EH (cell line): ENCODE measurements around the gene FADD.

Experiments
- DNase-seq: peaks from one replicate; pipeline ENCODE4 v3.0.0-alpha.2; 2015; ENCODE audit warnings: low read depth

The FADD gene, protein sequence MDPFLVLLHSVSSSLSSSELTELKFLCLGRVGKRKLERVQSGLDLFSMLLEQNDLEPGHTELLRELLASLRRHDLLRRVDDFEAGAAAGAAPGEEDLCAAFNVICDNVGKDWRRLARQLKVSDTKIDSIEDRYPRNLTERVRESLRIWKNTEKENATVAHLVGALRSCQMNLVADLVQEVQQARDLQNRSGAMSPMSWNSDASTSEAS

DNA sequence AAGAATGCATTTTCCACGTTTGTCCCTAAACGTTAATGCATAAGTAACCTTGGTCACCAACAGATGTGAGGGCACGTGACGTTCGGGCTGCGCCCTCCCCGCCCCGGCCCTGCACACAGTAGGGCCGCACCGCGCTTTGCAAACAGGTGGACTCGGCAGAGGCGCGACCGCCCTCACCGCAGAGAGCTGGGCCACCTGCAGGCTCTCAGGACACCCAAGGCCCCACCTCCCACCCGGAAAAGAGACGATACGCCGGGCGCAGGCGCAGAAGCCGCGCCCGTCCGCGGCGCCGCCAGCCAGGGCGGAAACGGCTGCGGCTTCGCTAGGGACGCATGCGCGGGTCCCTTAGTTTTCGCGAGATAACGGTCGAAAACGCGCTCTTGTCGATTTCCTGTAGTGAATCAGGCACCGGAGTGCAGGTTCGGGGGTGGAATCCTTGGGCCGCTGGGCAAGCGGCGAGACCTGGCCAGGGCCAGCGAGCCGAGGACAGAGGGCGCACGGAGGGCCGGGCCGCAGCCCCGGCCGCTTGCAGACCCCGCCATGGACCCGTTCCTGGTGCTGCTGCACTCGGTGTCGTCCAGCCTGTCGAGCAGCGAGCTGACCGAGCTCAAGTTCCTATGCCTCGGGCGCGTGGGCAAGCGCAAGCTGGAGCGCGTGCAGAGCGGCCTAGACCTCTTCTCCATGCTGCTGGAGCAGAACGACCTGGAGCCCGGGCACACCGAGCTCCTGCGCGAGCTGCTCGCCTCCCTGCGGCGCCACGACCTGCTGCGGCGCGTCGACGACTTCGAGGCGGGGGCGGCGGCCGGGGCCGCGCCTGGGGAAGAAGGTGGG lies at the start of gene FADD:
Gene FADD, plus strand, starts transcription at position 377 of the 831 bp plus-strand sequence. Its CDS starts 164 bp downstream, at position 541.
- peak; percentile 94 for DNase-seq

DNA sequence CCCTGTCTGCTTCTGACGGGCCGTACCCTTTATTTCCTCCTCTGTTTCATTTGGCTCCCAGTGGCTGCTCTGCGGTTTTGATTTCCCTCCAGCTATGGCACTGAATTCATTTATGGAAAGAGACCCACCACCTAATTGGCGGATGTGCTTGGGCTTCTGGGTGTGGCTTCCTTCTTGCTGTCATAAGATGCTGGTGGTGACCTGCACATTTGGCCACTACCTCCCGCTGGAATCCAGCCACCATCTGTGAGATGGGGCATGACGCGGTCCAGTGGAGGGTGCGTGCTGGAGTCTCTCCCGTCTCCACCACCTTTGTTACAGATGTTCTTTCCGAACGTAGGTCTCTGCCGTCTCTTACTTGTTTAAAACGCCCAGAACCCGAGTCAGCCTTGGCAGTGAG lies 47.7 kb upstream of the FADD start:
- DNase-seq, result no peak

DNA sequence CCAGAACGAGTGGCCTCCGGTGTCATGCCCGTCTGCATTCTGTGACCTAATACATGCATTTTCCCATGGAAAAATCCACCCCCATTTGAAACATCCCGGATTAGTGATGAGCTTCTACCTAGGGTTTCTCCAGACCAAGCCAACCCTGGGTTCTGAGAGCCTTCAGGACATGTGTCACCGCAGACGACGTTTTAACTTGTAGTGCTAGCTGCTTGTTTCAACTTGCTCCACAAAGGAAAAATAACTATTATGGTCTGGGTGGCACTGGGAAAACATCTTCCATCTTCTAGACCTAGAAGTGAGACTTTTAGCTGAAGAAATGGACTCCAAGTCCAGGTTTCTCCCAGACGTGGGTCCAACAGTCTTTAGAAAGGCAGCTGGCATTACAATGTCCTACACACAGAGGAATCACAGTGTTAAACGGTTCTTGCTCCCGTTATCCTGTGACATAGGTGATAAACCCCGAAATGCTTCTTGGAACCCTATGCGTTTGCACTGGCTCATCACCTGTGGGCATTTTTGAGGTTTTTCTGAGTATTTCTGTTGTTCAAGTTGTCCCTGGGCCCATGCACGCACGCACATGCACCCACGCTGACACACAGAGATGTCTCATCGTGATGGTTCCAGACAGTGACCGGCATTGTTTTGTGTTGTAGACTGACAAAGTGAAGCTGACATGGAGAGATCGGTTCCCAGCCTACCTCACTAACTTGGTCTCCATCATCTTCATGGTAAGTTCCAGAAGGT lies 46.6 kb upstream of the FADD start:
- no peak for DNase-seq

DNA sequence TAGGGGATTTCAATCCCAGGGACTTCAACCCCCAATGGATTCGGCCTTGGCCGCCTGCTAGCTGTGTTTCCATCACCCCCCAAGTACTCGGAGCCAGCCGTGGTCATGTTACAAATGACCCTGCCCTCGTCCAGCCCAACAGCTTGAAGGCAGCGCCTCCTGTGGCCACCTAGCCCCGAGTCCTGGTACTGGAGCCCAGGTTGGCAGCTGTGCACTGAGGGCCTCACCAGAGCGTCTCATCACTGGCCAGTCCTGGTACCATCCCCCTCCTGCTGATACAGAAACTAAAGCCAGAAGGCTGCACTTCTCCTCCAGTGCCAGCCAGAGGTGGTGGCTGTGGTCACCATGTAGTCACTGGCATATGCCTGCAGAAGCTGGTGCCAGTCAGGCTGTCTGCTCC lies 44.9 kb upstream of the FADD start:
- peak; percentile 20 for DNase-seq

DNA sequence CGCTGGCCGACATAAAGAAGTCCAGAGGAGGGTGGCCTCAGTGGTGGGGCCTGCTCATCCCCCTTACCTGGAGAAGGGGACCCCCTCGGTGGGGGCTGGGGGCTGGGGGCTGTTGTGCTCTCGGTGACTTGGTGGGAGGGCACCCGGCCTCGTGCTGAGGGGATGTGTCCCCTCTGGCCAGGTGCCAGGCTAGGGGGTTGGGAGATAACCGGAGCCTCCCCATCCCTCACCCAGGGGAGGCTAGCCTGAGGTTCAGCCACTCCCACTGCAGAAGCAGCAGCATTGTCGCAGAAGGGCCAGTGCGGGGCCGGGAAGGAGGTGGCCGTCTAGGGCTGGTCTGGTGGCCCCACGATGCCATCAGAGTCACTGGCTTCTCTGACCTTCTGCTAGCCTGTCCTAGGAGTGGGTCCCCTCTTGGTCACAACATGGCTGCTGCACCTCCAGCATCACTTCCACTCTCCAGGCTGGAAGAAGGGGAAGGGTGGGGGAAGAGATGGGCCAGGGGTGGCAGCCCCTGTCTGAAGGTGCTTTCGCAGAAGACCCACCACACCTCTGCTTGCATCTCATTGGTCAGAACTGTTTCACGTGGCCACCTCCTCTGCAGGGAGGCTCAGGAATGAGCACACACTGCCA lies 44.2 kb upstream of the FADD start:
- DNase-seq, result no peak

DNA sequence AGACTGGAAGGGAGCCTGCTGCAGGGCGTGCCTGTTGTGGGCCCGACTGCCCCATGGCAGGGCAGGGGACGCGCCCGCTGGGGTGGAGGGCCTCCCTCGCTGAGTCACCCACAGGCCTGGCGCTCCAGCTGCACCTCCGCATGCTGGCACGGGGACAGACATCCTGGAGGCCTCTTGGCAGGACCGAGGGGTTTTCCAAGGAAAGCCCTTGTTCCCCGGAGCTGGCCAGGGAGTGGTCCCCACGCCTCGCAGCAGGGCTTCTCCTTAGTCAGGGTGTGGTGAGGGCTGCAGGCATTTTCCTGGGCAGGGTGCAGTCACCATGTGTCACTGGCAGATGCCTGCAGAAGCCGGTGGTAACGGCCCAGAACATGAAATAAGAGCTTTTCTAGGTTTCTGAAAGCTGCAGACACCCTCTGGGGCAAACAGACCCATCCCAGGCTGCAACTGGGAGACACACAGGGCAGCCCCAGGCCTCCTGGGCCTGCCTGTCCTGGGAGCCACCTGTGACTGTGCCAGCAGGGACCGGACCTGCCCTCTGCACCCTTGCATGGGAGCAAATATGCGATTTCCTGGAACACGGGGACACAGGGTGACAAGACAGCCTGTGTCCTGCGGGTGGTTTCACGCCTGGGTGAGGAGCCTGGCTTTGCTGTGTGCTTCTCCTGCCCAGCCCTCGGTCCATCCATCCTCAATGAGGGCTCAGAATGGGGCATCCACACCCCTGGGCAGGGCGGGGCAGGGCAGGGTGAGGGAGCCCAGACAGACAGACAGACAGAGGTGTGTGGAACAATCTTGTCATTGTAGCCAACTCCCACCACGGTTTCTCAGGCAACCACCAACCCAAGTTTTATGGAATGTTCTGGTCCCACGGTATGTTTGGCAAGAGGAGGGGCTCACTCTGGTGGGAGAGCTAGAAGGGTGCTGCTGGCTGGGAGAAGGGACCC lies 43.2 kb upstream of the FADD start:
- peak; percentile 64 for DNase-seq

DNA sequence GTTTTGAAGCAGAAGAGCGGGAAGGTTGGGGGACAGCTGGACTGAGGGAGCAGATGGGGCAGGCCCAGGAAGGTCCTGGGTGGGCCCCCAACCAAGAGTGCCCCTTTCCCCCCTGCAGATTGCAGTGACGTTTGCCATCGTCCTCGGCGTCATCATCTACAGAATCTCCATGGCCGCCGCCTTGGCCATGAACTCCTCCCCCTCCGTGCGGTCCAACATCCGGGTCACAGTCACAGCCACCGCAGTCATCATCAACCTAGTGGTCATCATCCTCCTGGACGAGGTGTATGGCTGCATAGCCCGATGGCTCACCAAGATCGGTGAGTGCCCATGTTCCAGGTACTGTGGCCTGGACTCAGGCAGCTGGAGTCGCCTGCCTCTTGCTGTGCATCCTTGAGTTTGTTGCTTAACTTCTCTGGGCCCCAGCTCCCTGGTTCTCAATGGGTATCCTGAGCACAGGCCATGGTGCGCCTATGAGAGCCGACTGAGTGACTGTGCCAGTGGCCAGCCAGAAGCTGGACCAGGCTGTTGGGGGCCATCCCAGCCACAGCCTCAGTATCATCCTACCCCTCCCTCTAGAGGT lies 42.0 kb upstream of the FADD start:
- DNase-seq, result no peak

DNA sequence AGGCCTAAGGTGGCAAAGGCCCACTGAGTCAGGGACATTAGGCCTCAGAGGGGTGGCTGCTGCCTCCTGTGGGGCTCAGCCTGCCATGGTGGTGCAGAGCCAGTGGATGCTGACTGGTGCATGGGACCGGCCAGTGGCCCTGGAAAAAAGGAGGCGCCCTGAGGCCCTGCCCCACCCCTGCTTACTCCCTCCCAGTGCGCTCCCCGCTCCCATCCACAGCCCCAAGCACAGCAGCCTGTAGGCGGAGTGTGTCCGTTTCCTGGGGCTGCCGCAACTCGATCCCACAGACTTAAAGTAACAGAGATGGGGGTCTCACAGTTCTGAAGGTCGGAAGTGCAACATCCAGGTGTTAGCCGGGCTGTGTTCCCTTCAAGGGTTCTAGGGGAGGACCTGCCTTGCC lies 38.4 kb upstream of the FADD start:
- DNase-seq, result no peak

DNA sequence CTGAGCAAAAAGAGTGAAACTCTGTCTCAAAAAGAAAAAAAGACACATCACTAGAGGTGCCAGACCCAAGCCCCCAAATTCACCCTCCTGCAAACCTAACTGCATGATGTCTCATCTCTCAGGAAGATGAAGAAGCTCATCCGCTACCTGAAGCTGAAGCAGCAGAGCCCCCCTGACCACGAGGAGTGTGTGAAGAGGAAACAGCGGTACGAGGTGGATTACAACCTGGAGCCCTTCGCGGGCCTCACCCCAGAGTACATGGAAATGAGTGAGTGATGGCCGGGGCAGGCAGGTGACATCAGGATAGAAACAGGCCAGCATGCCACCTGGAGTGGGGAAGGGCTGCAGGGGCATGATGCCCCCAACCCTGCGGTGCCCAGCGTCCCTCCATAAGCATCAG lies 36.0 kb upstream of the FADD start:
- no peak for DNase-seq

DNA sequence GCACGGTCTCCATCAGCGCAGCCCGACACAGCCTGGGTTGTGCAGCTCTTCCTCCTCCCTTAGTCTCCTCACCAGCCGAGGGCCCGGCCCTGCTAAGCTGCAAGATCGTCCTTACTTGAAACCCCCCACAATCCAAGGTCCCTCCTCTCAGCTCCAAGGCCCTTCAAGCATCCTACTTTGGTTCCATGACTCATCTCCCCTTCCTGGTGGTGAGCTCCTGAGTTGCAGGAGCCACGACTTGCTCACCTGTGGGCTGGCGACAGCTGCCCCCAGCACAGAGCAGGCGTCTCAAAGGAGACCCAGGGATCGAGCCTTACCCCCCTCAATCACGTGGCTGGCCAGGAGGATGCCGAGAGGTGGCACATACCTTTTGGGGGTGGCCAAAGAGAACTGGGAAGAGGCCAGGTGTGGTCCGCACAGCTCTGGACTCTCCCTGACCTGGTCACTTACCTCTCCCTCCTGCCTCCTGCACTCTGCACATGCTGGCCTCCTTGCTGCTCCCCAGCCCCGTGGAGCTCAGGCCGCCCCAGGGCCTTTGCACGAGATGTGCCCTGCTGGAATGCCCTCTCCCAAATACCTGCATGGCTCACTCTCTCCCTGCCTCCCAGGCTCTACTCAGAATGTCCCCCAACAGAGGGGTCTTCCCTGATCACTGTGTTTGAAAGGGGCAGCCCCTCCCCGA lies 35.2 kb upstream of the FADD start:
- DNase-seq, result no peak

DNA sequence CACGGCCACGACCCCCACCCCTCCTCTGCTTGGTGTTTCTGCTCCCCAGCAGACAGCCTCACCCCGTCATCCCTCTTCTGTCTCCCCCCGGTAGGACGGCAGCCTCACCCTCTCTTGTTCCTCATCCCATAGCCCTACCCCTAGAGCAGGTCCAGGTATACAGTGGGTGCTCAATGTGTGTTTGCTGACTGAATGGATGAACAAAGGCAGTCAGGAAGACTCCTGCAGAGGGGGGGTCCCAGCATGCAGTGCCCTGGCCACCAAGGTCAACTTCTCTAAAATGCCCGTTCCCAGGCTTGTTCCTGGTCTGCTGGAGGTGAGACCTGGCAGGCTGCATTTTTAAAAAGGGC lies 34.7 kb upstream of the FADD start:
- no peak for DNase-seq

DNA sequence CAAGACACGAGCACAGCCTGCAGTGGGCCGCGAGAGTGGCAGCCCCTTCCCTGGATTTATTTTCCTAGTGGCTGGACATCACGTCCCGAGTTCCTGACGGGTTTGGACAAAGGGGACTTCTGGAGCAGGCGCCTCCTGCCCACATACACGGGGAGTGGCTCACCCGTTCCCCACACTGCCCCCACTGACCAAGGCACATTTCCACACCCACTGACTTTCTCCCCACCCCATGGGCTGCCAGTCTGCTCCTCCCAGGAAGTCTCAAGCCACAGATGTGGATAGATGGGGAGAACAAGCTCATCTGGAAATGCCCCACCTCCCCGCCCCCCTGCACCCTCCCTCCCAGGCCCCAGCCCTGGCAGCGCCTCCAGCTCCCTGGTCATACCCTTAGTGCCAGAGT lies 34.0 kb upstream of the FADD start:
- peak; percentile 20 for DNase-seq

DNA sequence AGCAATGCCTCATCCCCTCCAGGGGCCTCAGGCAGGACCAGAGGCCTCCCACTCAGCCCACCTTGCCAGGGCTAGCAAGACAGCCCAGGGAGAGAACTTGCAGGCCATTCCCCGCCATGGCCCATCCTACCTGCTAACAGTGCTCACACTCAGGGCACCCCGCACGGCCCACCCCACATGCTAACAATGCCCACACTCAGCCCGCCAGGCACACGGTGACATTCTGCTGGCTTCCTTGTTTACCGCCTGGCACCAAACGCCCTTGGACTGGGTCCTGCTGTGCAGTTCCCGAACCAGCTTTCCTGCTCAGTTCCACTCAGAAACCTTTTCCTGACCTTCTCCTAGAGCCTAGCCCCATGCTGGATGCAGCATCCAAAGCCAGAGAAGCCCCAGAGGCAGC lies 33.5 kb upstream of the FADD start:
- DNase-seq, result no peak

DNA sequence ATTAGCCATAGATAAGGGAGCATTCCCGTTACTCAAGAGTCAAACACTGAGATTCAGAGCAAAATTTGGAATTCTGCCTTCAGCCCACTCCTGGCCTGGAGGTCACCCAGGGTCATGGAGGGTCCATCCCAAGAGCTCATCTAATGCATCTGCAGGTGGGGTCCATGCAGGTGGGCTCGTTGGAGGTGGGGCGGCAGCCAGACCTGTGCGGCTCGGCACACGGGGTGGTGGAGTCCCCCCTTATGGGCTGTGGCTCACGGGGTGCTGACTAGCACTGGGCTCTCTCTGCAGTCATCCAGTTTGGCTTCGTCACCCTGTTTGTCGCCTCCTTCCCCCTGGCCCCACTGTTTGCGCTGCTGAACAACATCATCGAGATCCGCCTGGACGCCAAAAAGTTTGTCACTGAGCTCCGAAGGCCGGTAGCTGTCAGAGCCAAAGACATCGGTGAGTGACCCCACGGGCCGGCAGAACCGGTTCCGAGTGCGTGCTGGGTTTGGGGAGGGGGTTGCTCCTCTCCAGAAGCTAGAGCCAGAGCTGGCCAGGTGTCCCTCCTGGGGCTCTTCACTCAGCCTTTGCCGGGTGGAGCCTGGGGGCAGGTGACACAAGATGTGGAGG lies 32.4 kb upstream of the FADD start:
- DNase-seq, result no peak

DNA sequence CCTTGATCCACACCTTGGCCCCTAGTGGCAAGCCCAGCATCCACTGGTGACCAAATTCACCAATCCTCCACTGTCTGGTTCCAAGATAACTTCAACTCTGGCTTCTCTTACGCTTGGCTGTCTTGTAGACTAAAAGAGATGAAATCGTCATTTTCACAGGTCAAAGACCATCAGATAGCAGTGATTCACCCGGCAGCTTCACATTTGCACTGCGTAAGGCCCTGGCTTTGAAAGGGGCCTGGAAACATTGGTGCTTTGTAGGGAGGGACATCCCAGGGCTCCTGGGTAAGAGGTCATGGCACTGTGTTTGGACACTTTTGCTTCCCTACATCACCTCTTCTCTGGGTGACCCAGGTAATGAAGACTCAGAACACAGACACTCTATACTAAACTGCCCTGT lies 30.1 kb upstream of the FADD start:
- no peak for DNase-seq

DNA sequence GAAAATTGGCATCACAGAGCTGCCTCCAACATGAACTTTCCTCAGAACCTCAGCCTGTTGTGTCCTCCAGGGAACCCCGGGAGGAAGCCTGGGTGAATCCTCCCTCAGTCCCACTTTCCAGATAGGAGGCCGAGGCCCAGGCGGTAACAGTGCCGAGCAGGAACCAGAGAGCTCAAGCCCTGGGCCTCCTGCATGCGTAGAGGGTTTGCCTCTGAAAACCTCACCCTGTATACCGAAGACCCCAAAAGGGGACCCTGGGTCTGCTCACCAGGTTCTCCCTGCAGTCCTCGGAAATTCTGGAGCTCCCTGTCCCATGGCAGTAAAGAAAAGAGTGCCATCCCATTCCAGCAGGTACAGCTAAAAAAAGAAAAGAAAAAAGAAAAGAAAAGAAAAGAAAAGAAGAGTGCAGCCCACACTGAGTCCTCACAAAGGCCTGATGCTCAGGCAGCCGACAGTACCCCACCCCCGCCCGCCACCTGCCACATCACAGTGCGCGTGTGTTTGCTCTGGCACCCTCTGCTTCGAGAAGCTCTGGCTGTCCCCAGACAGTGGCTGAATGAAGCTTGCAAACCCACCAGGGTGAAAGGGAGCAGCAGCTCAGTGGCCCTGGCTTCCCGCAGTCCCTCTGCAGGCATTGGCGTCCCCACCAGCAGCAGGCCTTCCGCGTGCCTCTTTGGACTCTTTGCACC lies 28.4 kb upstream of the FADD start:
- no peak for DNase-seq

DNA sequence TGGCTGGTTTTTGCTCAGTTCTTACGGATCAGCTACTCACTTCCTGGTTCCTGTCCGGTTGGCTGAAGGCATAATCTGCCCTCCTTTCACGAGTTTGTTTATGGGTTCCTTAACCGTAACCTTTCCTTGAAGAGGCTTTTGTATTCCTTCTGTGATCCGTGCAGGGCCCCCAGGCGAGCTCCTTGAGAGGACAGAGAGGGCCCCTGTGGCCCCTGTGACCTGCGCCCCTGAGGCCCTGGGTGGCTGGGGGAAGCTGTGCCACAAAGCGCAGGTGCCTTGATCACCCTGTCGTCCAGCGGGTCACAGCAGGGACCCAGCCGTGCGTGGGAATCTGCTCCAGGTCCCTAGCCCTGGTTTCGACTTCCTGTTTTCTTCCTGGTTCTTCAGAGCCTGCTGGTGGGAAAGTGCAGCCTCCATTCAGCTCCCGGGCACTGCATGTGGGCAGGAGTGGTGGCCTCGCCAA lies 27.8 kb upstream of the FADD start:
- no peak for DNase-seq

DNA sequence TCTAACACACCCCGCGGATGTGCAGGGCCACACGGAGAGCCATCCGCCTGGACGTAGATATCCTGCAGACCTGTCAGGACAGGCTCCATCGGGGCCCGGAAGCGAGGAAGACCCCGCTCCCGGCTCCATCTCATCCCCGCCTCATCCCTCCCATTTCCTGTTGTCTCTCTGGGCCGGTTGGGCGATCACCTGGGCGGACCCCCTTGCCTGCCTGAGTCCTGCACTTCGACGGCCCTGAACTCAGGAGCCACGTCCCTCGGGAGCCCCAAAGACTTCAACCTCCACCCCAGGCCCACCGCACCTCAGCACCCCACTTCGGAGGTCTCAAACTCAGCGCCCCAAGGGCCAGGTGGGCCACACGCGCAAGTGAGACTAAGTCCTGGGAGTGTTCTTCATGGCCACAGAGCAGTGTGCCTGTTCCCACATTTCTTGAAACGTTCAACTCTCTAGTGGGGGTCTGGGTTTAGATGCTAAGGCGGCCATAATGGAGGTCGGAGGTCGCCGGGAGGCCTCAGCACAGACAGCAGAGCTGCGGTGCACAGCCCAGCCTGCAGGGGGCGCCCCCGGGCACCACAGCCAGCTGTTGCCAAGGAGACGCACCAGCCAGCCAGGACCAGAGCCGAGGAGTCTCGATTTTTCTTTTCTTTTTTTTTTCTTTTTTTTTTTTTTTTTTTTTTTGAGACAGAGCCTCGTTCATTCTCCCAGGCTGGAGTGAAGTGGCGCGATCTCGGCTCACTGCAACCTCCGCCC lies 26.0 kb upstream of the FADD start:
- DNase-seq, result peak; percentile 11

DNA sequence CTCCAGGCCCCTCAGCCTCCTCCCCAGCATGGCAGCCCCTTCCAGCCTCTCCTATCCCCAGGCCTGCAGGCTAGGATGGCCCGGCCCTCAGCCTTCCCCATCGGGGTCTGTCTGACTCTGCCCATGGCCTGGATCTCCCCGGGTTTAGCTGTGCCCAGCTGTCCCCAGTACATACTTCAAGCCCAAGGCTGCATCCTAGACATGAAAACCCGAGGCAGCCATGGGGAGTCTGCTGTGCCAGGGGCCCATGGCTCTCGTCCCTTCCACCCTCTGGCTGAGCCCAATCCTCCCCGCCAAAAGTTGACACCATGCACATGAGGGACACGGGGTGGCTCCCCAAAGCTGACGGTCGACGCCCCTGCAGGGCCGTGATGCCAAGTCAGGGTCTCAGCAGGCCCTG lies 22.2 kb upstream of the FADD start:
- DNase-seq, result no peak
